ENCODE results near the gene MAPK11.

- TF ChIP-seq POLR2A (IDR thresholded peaks at IDR 0.05) (peak; percentile 53), CTCF (IDR thresholded peaks at IDR 0.05) (no peak)
These were observed 19.4 kb downstream of the MAPK11 start, which contains the start of gene HDAC10 for GRCh38 chr22:50250555-50251476.

Measured in right lobe of liver (tissue), 4 donors.